Hepatocyte (in vitro differentiated cells): ENCODE data around the gene KLHL21. TPM values are rescaled to one million over a fixed set of nuclear protein-coding genes. Genes with fewer than 3 reads are reported as not detected.

Experiments used
- DNase-seq: peaks from one replicate; pipeline ENCODE4 v3.0.0-alpha.2; 2016; ENCODE audit warnings: low spot score
- H2AFZ ChIP-seq: fragments of 200-600 bp; sonication (generic); 2 replicates; pipeline ENCODE4 v1.6.0; 2016; ENCODE audit warnings: antibody characterized with exemption, mild to moderate bottlenecking
- H3K27ac ChIP-seq: fragments of 200-600 bp; sonication (generic); 2 replicates; pipeline ENCODE4 v1.5.1; 2016; ENCODE audit warnings: mild to moderate bottlenecking
- H3K27me3 ChIP-seq: fragments of 200-600 bp; sonication (generic); 2 replicates; pipeline ENCODE4 v1.6.1; 2016
- H3K36me3 ChIP-seq: fragments of 200-600 bp; sonication (generic); replicated peaks from 2 replicates; pipeline ENCODE4 v1.5.1; 2016; ENCODE audit warnings: low read depth; ENCODE audit not compliant: insufficient read depth
- H3K4me1 ChIP-seq: fragments of 200-600 bp; sonication (generic); 2 replicates; pipeline ENCODE4 v1.5.1; 2016; ENCODE audit warnings: mild to moderate bottlenecking, moderate library complexity; ENCODE audit not compliant: insufficient read depth
- H3K4me2 ChIP-seq: fragments of 200-600 bp; sonication (generic); 2 replicates; pipeline ENCODE4 v1.6.0; 2016
- H3K4me3 ChIP-seq: fragments of 200-600 bp; sonication (generic); 2 replicates; pipeline ENCODE4 v1.5.1; 2016; ENCODE audit warnings: mild to moderate bottlenecking
- H3K79me2 ChIP-seq: fragments of 200-600 bp; sonication (generic); 2 replicates; pipeline ENCODE4 v1.6.0; 2017; ENCODE audit warnings: mild to moderate bottlenecking
- H3K9me2 ChIP-seq: fragments of 200-600 bp; sonication (generic); replicated peaks from 2 replicates; pipeline ENCODE4 v1.6.0; 2017; ENCODE audit warnings: mild to moderate bottlenecking; ENCODE audit not compliant: insufficient read depth
- H3K9me3 ChIP-seq: fragments of 200-600 bp; sonication (generic); 2 replicates; pipeline ENCODE4 v1.5.1; 2016; ENCODE audit warnings: low read depth, mild to moderate bottlenecking
- H4K20me1 ChIP-seq: fragments of 200-600 bp; sonication (generic); 2 replicates; pipeline ENCODE4 v1.6.0; 2016; ENCODE audit warnings: mild to moderate bottlenecking; ENCODE audit not compliant: insufficient read depth, poor library complexity, severe bottlenecking
- CTCF ChIP-seq: fragments of 200-600 bp; sonication (generic); IDR thresholded peaks from 2 replicates; pipeline ENCODE4 v1.5.1; 2016; ENCODE audit warnings: antibody characterized with exemption, mild to moderate bottlenecking; ENCODE audit not compliant: poor library complexity
- EZH2 ChIP-seq: fragments of 200-600 bp; sonication (generic); IDR thresholded peaks from 2 replicates; pipeline ENCODE4 v1.6.1; 2016; ENCODE audit warnings: antibody characterized with exemption, mild to moderate bottlenecking, borderline replicate concordance
- EZH2phosphoT487 ChIP-seq: fragments of 200-600 bp; sonication (generic); IDR thresholded peaks from one replicate; pipeline ENCODE4 v1.6.1; 2018; ENCODE audit warnings: antibody characterized with exemption, mild to moderate bottlenecking, low read depth, moderate library complexity; ENCODE audit not compliant: unreplicated experiment, severe bottlenecking
- WGBS: methylation state at CpG from one replicate; pipeline ENCODE4 v1.1.6; 2016; ENCODE audit warnings: low lambda C conversion rate; ENCODE audit errors: missing lambda C conversion rate; 5-methylcytosine and 5-hydroxymethylcytosine counted together
- polyA plus RNA-seq: library from polyadenylated mRNA; unstranded; fragments of >200 nt; fragmentation: Nextera tagmentation; extraction: Ambion mirVana; gene quantifications from 2 replicates; pipeline ENCODE4 v1.2.1, GENCODE V29; 2016
- total RNA-seq: library from RNA; depleted of rRNA; stranded (reverse); fragments of >200 nt; gene quantifications from 2 replicates; pipeline ENCODE4 v1.2.3, GENCODE V29; 2014

KLHL21 gene
- total and polyA plus RNA-seq, 2 experiments from 2014 or later = 20.0 to 20.6 TPM

DNA sequence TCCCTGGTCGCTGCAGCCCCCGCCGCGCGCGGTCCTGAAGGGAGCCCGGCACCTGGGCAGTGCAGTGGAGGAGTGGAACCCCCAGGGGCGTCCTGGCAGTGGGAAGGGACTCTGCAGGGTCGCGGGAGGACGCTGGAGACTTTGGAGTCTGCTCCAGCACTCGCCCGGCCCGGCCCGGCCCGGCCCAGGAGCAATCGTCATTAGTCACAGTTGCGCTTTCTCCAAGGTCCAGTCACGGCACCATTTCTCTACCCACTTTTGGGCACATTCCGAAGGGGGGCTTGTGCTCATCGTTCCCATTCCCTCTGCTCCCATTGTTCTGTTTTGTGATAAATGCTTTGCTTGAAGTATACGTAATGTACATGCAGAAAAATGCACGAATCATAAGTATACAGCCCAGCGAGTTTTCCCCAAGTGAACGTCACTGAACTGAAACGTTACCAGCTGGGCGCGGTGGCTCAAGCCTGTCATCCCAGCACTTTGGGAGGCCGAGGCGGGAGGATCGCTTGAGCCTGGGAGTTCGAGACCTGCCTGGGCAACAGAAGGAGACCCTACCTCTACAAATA is 23.0 kb upstream of the KLHL21 start:
- H3K27ac ChIP-seq = peak overlapping the region; percentile 93
- peaks cover 13% of the 10 kb centered on the region for H3K4me1 ChIP-seq
- DNase-seq = peak; percentile 32
- 29% methylated on average over 17 of the region's 32 CpGs for WGBS
- H2AFZ ChIP-seq = peak overlapping the region; percentile 87
- no peaks in the 10 kb centered on the region for H3K9me2 ChIP-seq
- no peaks in the 10 kb centered on the region for H3K27me3 ChIP-seq
- peak overlapping the region; percentile 81 for H3K4me3 ChIP-seq
- peak overlapping the region; percentile 90 for H3K4me2 ChIP-seq
- peaks cover 4% of the 10 kb centered on the region for H4K20me1 ChIP-seq
- H3K79me2 ChIP-seq = peaks cover 50% of the 10 kb centered on the region
- TF ChIP-seq CTCF (no peak), EZH2phosphoT487 (no peak), EZH2 (no peak)
- H3K9me3 ChIP-seq = no peaks in the 10 kb centered on the region
- H3K36me3 ChIP-seq = no peaks in the 10 kb centered on the region

- Histone ChIP-seq H3K9me3 (no peaks in the 10 kb centered on the region), H4K20me1 (peaks cover 4% of the 10 kb centered on the region), H3K4me3 (peak within 1 kb of the TSS; percentile 81), H3K27me3 (no peaks in the 10 kb centered on the region), H3K4me1 (peaks cover 13% of the 10 kb centered on the region), H3K79me2 (peaks cover 57% of the 10 kb centered on the region), H3K27ac (peak within 1 kb of the TSS; percentile 93), H2AFZ (peak within 1 kb of the TSS; percentile 87), H3K4me2 (peak within 1 kb of the TSS; percentile 90), H3K36me3 (no peaks in the 10 kb centered on the region), H3K9me2 (no peaks in the 10 kb centered on the region)
- WGBS = 4% methylated on average over 38 of the region's 73 CpGs
- TF ChIP-seq EZH2 = no peak
- TF ChIP-seq CTCF = peak; percentile 22
- peak; percentile 95 for DNase-seq
These were observed 22.3 kb upstream of the KLHL21 start, which contains the start of gene THAP3 for GRCh38 chr1:6624710-6625583. Gene THAP3 (plus strand): TSS chr1:6624868. CDS start chr1:6625219, 351 bp downstream.

DNA sequence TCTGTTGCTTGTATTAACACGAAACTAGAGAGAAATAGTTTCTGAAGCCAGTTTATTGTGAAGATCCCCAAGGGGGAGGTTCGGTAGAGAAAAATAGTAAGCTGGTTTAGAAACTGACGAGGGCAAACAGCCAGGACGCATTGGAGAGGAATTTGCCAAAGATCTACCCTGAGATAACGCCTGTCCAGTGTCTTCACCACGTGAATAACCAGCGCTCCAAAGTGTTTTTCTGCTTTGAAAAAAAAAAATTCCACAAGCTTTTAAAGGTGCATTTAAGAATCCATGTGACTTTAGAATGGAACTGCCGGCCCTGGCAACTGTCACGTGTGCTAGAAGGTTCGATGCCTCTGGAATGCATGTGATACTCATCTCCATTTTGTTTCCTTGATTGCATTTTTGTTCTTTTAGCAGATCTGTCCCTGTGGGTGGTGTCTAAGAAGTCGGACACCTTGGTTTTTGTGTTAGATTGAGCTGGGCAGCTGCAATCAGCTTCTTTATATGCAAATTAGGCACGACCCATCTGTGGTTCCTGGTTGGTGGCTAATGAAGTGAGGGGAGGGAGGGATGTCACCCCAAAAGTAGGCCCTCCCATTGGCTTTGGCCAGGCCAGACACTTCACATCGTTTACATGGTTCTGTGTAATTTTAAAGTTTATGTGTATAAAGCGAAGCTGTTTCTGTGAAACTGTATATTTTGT is 20.7 kb upstream of the KLHL21 start:
- no peak for DNase-seq
- no peak overlapping the region for H3K4me2 ChIP-seq
- no peaks in the 10 kb centered on the region for H3K36me3 ChIP-seq
- H2AFZ ChIP-seq = no peak overlapping the region
- H3K4me1 ChIP-seq = peaks cover 13% of the 10 kb centered on the region
- no peaks in the 10 kb centered on the region for H3K9me2 ChIP-seq
- H3K27me3 ChIP-seq = no peaks in the 10 kb centered on the region
- peaks cover 68% of the 10 kb centered on the region for H3K79me2 ChIP-seq
- TF ChIP-seq CTCF = no peak
- no peak for TF ChIP-seq EZH2
- TF ChIP-seq EZH2phosphoT487 = no peak
- no peaks in the 10 kb centered on the region for H3K9me3 ChIP-seq
- no peak overlapping the region for H3K4me3 ChIP-seq
- H3K27ac ChIP-seq = peak overlapping the region; percentile 36
- WGBS = 78% methylated on average over 14 of the region's 14 CpGs
- peaks cover 13% of the 10 kb centered on the region for H4K20me1 ChIP-seq
